ENCODE measurements around the gene ATP10B.

DNA sequence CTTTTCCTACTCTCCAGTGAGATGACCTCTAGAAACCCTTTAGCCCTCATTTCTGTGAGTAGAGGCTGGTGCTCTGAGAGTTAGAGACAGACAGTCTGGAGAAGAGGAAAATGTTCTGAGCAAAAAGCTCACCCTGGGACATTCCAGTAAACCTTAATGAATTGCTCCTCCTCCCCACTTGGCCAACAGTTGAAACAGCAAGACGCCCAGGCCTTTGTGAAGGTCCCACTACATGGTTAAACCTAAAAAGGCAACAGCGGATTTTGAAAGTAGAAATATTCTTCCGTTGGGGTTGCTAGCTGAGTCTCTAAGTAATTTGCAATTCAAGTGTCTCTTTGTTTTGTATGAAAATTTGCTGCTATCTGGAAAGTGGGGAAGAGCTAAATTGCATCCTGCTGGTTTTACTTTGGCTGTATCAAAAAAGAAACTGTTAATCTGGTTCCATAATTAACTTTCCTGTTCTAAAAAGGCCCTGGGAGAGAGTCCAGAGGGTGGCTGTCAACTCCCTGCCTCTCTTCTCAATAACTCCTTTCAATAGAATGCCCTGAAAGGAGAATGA, 63.8 kb downstream of the ATP10B start:
- TF ChIP-seq, protein P1, sequence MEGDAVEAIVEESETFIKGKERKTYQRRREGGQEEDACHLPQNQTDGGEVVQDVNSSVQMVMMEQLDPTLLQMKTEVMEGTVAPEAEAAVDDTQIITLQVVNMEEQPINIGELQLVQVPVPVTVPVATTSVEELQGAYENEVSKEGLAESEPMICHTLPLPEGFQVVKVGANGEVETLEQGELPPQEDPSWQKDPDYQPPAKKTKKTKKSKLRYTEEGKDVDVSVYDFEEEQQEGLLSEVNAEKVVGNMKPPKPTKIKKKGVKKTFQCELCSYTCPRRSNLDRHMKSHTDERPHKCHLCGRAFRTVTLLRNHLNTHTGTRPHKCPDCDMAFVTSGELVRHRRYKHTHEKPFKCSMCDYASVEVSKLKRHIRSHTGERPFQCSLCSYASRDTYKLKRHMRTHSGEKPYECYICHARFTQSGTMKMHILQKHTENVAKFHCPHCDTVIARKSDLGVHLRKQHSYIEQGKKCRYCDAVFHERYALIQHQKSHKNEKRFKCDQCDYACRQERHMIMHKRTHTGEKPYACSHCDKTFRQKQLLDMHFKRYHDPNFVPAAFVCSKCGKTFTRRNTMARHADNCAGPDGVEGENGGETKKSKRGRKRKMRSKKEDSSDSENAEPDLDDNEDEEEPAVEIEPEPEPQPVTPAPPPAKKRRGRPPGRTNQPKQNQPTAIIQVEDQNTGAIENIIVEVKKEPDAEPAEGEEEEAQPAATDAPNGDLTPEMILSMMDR (IDR thresholded peaks at IDR 0.05) = no peak
- no peak for TF ChIP-seq EP300 (IDR thresholded peaks at IDR 0.05)
- TF ChIP-seq POLR2AphosphoS5 (IDR thresholded peaks at IDR 0.05) = no peak
- no peak for TF ChIP-seq POLR2A (IDR thresholded peaks at IDR 0.05)
